BLaER1 (cell line): ENCODE measurements around the gene FKBP14.

Experiments used
- H3K27ac ChIP-seq: shearing (Covaris generic); formaldehyde crosslinking; 2 replicates; pipeline ENCODE4 v1.8.1; 2022
- H3K27me3 ChIP-seq: shearing (Covaris generic); formaldehyde crosslinking; 2 replicates; pipeline ENCODE4 v1.8.1; 2022
- H3K36me3 ChIP-seq: shearing (Covaris generic); formaldehyde crosslinking; 2 replicates; pipeline ENCODE4 v1.8.1; 2022
- H3K4me1 ChIP-seq: shearing (Covaris generic); formaldehyde crosslinking; 2 replicates; pipeline ENCODE4 v1.8.1; 2022
- H3K4me2 ChIP-seq: shearing (Covaris generic); formaldehyde crosslinking; 2 replicates; pipeline ENCODE4 v1.8.1; 2022
- H3K4me3 ChIP-seq: shearing (Covaris generic); formaldehyde crosslinking; 2 replicates; pipeline ENCODE4 v1.8.1; 2022
- H3K9ac ChIP-seq: shearing (Covaris generic); formaldehyde crosslinking; 2 replicates; pipeline ENCODE4 v1.8.1; 2022
- H3K9me3 ChIP-seq: shearing (Covaris generic); formaldehyde crosslinking; 2 replicates; pipeline ENCODE4 v1.8.1; 2022
- H4K20me1 ChIP-seq: shearing (Covaris generic); formaldehyde crosslinking; 2 replicates; pipeline ENCODE4 v1.8.1; 2022
- Cebpa-rat ChIP-seq: shearing (Covaris generic); IDR thresholded peaks from 2 replicates; pipeline ENCODE4 v1.8.1; 2022

FKBP14 gene

DNA sequence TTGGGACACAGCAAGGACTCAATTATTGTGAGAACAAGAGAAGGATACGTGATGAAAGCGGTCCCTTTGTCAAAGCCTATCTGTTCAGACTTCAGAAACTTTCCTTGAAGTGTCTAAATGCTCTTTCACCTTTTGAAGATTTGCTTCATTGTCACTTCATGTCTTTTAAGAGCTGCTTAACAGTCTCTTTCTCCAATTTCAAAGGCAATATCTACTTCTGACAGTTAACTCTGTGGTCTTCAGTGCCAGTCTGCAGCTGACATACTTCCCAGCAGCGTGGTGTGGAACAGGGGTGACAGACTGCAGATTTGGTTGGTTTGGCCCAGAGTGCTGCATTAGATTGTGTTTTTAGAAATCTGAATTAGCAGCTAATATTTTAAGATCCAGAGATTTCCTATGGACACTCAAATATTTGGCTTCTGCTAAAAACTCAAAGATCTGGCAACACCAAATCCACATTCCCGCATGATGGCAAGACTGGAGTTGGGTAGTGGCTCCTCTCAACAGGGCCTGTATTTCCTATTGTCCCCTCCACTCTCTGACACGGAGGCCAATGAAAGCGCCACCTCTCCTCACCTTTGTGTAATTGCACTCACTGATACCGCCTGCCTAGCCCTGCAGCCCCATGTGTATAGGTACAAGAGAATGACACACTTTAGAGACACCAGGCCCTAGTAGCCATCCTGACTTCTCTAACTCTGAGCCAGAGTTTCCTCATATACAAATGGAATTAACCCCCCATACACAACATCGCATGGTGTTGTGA, 48.4 kb downstream of the FKBP14 start:
- Histone ChIP-seq H3K9ac (no peak overlapping the region), H3K4me2 (no peak overlapping the region), H3K36me3 (no peaks in the 10 kb centered on the region), H3K27ac (no peak overlapping the region), H3K9me3 (no peaks in the 10 kb centered on the region), H3K27me3 (no peaks in the 10 kb centered on the region), H4K20me1 (no peaks in the 10 kb centered on the region), H3K4me3 (no peak overlapping the region), H3K4me1 (no peaks in the 10 kb centered on the region)
- TF ChIP-seq Cebpa-rat = no peak

DNA sequence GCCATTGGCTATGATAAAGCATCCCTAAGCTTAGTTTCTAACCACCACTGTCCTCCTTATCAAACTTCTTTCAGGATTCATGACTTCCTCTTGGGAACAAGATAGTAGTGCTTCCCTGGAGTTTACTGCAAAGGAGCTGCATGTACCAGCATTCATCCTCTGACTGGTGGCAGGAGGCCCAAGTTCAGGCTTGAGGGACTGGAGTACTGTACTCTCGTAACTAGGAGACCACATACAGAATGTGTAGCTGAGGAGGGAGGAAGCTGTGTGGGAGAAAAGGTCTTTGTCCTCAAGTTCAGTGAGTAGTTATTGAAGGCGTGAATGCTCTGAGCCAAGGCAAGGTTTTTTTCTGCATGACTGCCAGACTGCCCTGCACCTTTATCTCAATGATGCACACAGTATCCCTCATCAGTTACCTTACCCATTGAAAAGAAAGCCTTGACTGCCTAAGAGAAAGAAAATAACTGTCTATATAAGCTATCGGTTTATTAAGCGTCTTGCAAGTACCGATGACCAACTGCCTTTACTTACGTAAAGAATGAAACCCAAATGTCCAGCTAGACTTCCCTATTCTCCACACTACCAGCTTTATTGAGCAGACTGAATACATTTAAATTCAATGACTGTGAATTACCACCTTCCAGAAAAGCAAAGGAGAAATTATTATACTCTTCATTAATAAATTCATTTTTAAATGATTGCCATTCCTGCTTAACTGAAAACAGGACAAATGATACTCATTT, 49.7 kb downstream of the FKBP14 start:
- TF ChIP-seq Cebpa-rat = no peak
- no peak overlapping the region for H3K27ac ChIP-seq
- H3K4me3 ChIP-seq = no peak overlapping the region
- H4K20me1 ChIP-seq = no peaks in the 10 kb centered on the region
- H3K27me3 ChIP-seq = no peaks in the 10 kb centered on the region
- H3K4me1 ChIP-seq = no peaks in the 10 kb centered on the region
- H3K4me2 ChIP-seq = no peak overlapping the region
- H3K36me3 ChIP-seq = no peaks in the 10 kb centered on the region
- H3K9me3 ChIP-seq = no peaks in the 10 kb centered on the region
- H3K9ac ChIP-seq = no peak overlapping the region

DNA sequence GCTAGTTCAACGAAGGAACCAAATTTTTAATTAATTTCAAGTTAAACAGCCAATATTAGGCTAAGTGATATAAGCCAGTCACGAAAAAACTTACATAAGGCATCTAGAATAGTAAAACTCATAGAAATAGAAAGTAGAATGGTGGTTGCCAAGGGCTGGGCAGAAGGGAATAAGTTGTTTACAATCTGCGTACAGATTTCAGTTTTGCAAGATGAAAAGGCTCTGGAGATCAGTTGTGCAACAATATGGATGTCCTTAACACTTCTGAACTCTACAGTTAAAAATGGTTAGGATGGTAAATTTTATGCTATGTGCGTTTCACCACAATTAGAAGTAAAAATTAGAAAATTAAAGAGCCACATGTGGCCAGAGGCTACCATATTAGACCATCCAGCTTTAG, 50.2 kb downstream of the FKBP14 start:
- no peak overlapping the region for H3K4me2 ChIP-seq
- no peak for TF ChIP-seq Cebpa-rat
- no peak overlapping the region for H3K4me3 ChIP-seq

DNA sequence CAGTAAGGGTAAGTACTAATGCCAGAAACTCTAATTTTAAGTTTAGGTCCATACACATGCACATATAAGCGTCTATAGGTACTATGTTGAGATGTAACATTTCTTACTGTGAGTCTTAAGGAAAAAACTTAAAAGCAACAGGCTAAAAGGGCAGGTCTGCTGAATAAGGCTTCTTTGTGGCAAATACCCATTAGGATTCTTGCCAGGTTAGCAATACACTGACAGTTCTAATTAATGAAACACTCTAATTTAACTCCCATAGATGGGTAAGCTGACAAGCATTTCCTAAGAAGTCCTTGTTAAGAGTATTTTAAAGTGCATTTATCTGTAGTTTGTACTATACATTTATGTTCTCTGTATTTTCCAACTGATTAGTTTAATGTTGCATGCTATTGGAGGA, 50.9 kb downstream of the FKBP14 start:
- Histone ChIP-seq H3K9ac (no peak overlapping the region), H3K27ac (no peak overlapping the region), H3K36me3 (no peaks in the 10 kb centered on the region), H3K4me1 (no peaks in the 10 kb centered on the region), H3K4me3 (no peak overlapping the region), H4K20me1 (no peaks in the 10 kb centered on the region), H3K4me2 (no peak overlapping the region), H3K27me3 (no peaks in the 10 kb centered on the region), H3K9me3 (no peaks in the 10 kb centered on the region)
- no peak for TF ChIP-seq Cebpa-rat

More for the DNA sequence above, 50.2 kb downstream of the FKBP14 start:
- no peaks in the 10 kb centered on the region for H4K20me1 ChIP-seq
- H3K4me1 ChIP-seq = no peaks in the 10 kb centered on the region
- no peaks in the 10 kb centered on the region for H3K36me3 ChIP-seq
- no peaks in the 10 kb centered on the region for H3K27me3 ChIP-seq
- H3K9ac ChIP-seq = no peak overlapping the region
- H3K27ac ChIP-seq = no peak overlapping the region
- no peaks in the 10 kb centered on the region for H3K9me3 ChIP-seq

DNA sequence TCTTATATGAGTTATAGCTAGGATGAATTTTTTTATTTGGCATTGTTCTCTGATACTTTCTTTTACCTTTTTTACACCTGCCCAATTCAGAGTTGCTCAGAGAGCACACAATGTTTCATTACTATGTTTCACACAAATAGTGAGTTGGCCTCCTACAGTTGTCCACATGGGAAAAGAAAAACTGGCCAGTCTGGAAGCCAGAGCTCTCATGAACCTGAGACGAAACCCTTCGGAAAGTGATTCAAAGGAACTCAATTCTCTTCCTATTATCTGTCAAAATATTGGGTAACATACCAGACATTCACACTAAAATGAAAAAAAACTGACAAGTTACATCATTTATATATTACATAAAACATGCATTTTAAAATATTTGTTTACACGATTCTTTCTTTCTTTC, 52.2 kb downstream of the FKBP14 start:
- Histone ChIP-seq H3K9me3 (no peaks in the 10 kb centered on the region), H3K36me3 (no peaks in the 10 kb centered on the region), H3K27me3 (no peaks in the 10 kb centered on the region), H3K27ac (no peak overlapping the region), H3K9ac (no peak overlapping the region), H3K4me1 (no peaks in the 10 kb centered on the region), H3K4me2 (no peak overlapping the region), H3K4me3 (no peak overlapping the region), H4K20me1 (no peaks in the 10 kb centered on the region)
- no peak for TF ChIP-seq Cebpa-rat

DNA sequence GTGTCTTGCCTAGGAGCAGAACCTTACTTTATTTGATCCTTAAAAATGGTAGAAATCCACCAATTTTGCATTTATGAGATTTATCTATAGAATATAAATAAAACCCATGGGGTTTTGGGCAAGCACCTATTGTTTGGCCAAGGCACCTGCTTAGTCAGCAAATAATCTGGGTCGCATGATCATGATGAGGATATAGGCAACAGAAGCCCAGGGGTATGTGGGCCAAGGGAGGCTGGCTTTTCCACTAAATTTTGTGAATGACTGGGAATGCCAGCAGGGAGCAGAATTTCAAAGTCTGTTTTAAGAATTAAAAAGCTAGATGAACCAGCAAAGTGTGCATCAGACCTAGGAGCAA, 54.2 kb downstream of the FKBP14 start:
- H4K20me1 ChIP-seq = no peaks in the 10 kb centered on the region
- no peaks in the 10 kb centered on the region for H3K4me1 ChIP-seq
- no peak overlapping the region for H3K4me2 ChIP-seq
- H3K27ac ChIP-seq = no peak overlapping the region
- no peak overlapping the region for H3K9ac ChIP-seq
- TF ChIP-seq Cebpa-rat = no peak
- H3K27me3 ChIP-seq = no peaks in the 10 kb centered on the region
- no peak overlapping the region for H3K4me3 ChIP-seq
- H3K36me3 ChIP-seq = no peaks in the 10 kb centered on the region
- H3K9me3 ChIP-seq = no peaks in the 10 kb centered on the region

DNA sequence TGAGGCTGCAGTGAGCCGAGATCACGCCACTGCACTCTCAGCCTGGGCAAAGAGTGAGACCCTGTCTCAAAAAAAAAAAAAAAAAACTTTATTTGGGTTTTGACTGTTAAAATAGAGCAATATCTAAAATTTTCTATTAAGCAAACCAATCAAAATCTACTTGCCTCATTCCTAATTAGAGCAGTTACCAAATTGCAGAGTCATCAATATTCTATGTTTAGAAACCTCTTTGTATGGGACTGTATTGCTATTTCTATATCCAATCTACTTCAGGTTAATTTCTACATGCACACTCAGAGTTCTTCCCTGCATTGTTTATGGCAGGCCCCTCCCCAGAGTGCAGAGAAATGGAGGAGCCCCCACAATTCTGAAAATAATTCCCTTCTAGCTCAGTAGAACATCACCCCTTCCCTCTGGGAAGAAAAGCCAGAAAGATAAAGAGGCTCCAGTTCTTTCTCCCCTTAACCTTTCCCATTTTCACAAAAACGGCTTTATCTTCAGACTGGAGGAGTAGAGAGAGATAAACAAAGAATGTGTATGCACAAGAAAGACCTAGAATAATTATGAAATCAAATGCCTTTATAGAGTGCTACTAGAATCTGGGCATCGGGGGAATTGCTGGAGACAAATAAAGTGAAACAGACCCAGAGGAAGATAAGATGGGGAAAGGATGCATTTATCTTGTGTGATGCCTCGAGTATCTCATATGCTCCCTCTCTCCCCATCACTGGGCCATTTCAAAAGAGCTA, 54.8 kb downstream of the FKBP14 start:
- H3K27ac ChIP-seq = no peak overlapping the region
- TF ChIP-seq Cebpa-rat = no peak
- H3K4me2 ChIP-seq = no peak overlapping the region
- no peaks in the 10 kb centered on the region for H3K36me3 ChIP-seq
- no peak overlapping the region for H3K9ac ChIP-seq
- H3K4me1 ChIP-seq = no peaks in the 10 kb centered on the region
- no peaks in the 10 kb centered on the region for H3K27me3 ChIP-seq
- no peak overlapping the region for H3K4me3 ChIP-seq
- no peaks in the 10 kb centered on the region for H3K9me3 ChIP-seq
- H4K20me1 ChIP-seq = no peaks in the 10 kb centered on the region

DNA sequence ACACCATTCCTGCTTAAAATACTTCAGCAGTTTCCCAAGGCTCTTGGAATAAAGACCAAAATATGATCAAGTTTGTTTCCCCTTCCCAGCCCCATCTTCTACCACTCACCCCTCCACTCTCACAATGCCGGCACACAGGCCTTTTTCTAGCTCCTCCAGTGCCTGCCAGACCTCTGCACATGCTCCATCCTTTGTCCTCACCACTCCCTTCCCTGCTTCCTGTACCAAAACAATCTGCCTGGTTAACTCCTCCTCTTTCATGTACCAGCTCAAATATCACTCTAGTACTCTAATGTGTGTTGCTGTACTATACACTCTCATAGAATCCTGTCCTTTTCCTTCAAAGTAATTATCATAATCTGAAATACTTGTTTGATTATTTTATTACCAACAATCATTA, 56.3 kb downstream of the FKBP14 start:
- no peak overlapping the region for H3K9ac ChIP-seq

DNA sequence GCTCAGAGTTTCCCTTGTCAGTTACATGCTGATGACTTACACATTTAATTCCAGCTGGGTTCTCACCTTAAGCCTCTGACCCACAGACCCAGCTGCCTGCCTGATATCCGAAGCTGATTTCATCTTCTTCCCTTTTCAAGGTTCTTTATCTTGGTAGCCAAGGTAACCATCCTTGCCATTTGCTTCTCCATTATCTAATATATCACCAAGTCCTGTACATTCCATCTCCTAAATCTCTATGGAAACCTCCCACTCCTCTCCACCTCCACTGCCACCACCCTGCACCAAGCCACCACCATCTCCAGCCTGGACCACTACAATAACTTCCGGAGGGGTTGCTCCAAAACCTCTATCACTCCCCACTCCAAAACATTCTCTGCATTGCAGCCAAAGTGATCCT, 56.8 kb downstream of the FKBP14 start:
- H3K4me2 ChIP-seq = no peak overlapping the region
- no peak for TF ChIP-seq Cebpa-rat

More for the DNA sequence above, 56.3 kb downstream of the FKBP14 start:
- no peaks in the 10 kb centered on the region for H4K20me1 ChIP-seq
- no peak overlapping the region for H3K4me2 ChIP-seq
- H3K4me3 ChIP-seq = no peak overlapping the region
- no peaks in the 10 kb centered on the region for H3K27me3 ChIP-seq
- no peak overlapping the region for H3K27ac ChIP-seq
- H3K4me1 ChIP-seq = no peaks in the 10 kb centered on the region
- H3K9me3 ChIP-seq = no peaks in the 10 kb centered on the region
- no peaks in the 10 kb centered on the region for H3K36me3 ChIP-seq
- TF ChIP-seq Cebpa-rat = no peak

More for the DNA sequence above, 56.8 kb downstream of the FKBP14 start:
- Histone ChIP-seq H3K4me3 (no peak overlapping the region), H4K20me1 (no peaks in the 10 kb centered on the region), H3K4me1 (no peaks in the 10 kb centered on the region), H3K36me3 (no peaks in the 10 kb centered on the region), H3K27me3 (no peaks in the 10 kb centered on the region), H3K9me3 (no peaks in the 10 kb centered on the region), H3K9ac (no peak overlapping the region), H3K27ac (no peak overlapping the region)
